Caco-2 (cell line): ENCODE data around the gene TBXAS1. TPM values are rescaled to one million over a fixed set of nuclear protein-coding genes. Genes with fewer than 3 reads are reported as not detected.

Source experiments
- BruUV-seq: library from RNA; stranded (reverse); fragments of 400-500 nt; replicated peaks from 2 replicates; lab custom pipeline; 2021; lab: Mats Ljungman, UMichigan
- CTCF ChIA-PET: fragments of 300-600 bp; sonication (Branson Sonifier 250); formaldehyde crosslinking; loops from one replicate; lab custom pipeline; 2022; ENCODE audit warnings: antibody characterized with exemption; lab: Charles Lee
- POLR2A ChIA-PET: fragments of 300-600 bp; sonication (Branson Sonifier 250); formaldehyde crosslinking; loops from one replicate; lab custom pipeline; 2022; ENCODE audit warnings: antibody characterized with exemption; lab: Charles Lee
- DNase-seq, 2 experiments: peaks; one replicate each; pipeline versions ENCODE4 v3.0.0 to v3.0.0-alpha.2; 2020 to 2022
- H3K27me3 ChIP-seq: replicated peaks from 2 replicates; pipeline ENCODE4 v1.6.0; 2011; ENCODE audit warnings: low read length; ENCODE audit not compliant: control insufficient read depth, insufficient read depth
- H3K36me3 ChIP-seq: 2 replicates; pipeline ENCODE4 v1.5.1; 2011; ENCODE audit warnings: low read length; ENCODE audit not compliant: control insufficient read depth, insufficient read depth
- H3K4me1 ChIP-seq: fragments of 250-450 bp; sonication (Bioruptor Pico); 2 replicates; pipeline ENCODE4 v1.5.1; 2020; ENCODE audit warnings: mild to moderate bottlenecking
- H3K4me3 ChIP-seq: 2 replicates; pipeline ENCODE4 v1.5.1; 2011; ENCODE audit warnings: low read depth, mild to moderate bottlenecking, control low read depth, low read length
- H3K9me3 ChIP-seq: fragments of 250-450 bp; sonication (Bioruptor Pico); 2 replicates; pipeline ENCODE4 v1.5.1; 2020; ENCODE audit warnings: mild to moderate bottlenecking, moderate library complexity
- H3K27ac Mint-ChIP-seq: one replicate; pipeline ENCODE4 v1.8.0; 2022; ENCODE audit warnings: mixed read lengths; ENCODE audit not compliant: unreplicated experiment
- H3K27me3 Mint-ChIP-seq: one replicate; pipeline ENCODE4 v1.8.0; 2022; ENCODE audit warnings: mixed read lengths; ENCODE audit not compliant: insufficient read depth, unreplicated experiment
- H3K36me3 Mint-ChIP-seq: one replicate; pipeline ENCODE4 v1.8.0; 2022; ENCODE audit warnings: mild to moderate bottlenecking, mixed read lengths; ENCODE audit not compliant: insufficient read depth, unreplicated experiment
- H3K4me1 Mint-ChIP-seq: one replicate; pipeline ENCODE4 v1.8.0; 2022; ENCODE audit warnings: low read depth, mixed read lengths; ENCODE audit not compliant: unreplicated experiment
- H3K4me3 Mint-ChIP-seq: one replicate; pipeline ENCODE4 v1.8.0; 2022; ENCODE audit warnings: mild to moderate bottlenecking, moderate library complexity, mixed read lengths; ENCODE audit not compliant: unreplicated experiment
- H3K9me3 Mint-ChIP-seq: one replicate; pipeline ENCODE4 v1.8.0; 2022; ENCODE audit warnings: mixed read lengths; ENCODE audit not compliant: unreplicated experiment
- intact Hi-C: fragments of 100-400 bp; cut with micrococcal nuclease; formaldehyde crosslinking; loops from one replicate; pipeline ENCODE4 v1.10.0; 2022; ENCODE audit not compliant: unreplicated experiment
- total RNA-seq: library from RNA; stranded (reverse); gene quantifications from 2 replicates; pipeline ENCODE4 v1.2.3, GENCODE V29; 2022
- TF ChIP-seq, protein P1 (sequence below), 2 experiments: fragments of 200-600 bp in 1 of 2; IDR thresholded peaks; 1 replicate in 1 of 2; 2 replicates in 1 of 2; pipeline versions ENCODE4 v1.5.1 to v1.8.0; 2011 to 2022; ENCODE audit warnings: antibody characterized with exemption in 1 of 2, control low read depth in 1 of 2, inconsistent platforms in 1 of 2, low read depth in 1 of 2, low read length in 1 of 2, mild to moderate bottlenecking in 1 of 2, moderate library complexity in 1 of 2; ENCODE audit not compliant: insufficient read depth in 1 of 2, severe bottlenecking in 1 of 2, unreplicated experiment in 1 of 2

The TBXAS1 gene
- total RNA-seq, 1 experiment from 2014 or later: 1.6 TPM

DNA sequence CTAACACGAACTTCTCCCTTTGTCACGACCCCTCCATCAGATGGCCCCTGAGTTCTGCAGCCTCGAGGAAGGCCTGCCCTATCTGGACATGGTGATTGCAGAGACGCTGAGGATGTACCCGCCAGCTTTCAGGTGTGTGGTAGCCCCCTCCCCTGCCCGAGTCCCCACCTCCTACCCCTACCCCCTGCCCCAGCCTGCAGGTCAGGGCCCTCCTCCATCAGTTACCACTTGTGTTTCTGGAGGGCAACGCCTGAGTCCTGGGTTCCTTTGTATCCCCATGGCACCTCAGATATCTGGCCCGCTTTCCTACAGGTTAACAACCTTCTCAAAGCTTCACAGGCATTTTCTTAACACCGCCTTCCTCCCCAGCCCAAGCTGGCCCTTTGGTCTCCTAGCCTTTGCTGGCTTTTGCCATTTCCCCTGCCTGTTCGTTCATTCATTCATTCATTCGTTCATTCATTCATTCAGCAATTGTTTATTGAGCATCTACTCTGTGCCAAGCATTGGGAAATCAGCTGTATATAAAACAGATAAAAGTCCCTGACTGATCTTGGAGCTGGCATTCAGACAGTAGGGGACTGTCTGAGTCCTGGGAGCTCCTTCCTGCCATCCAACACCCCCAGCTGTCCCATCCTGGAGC, 178.1 kb downstream of the TBXAS1 start:
- no TSS peak for BruUV-seq
- Histone ChIP-seq H3K36me3 (no peaks in the 10 kb centered on the region), H3K4me3 (no peak overlapping the region), H3K4me1 (no peaks in the 10 kb centered on the region), H3K27me3 (no peaks in the 10 kb centered on the region), H3K9me3 (no peaks in the 10 kb centered on the region)
- POLR2A ChIA-PET: no interaction called here
- Mint-ChIP-seq H3K4me1 (no peaks in the 10 kb centered on the region), H3K9me3 (no peaks in the 10 kb centered on the region), H3K27ac (no peak overlapping the region), H3K27me3 (peaks cover 2% of the 10 kb centered on the region), H3K36me3 (no peaks in the 10 kb centered on the region), H3K4me3 (no peak overlapping the region)
- TF ChIP-seq, protein P1, sequence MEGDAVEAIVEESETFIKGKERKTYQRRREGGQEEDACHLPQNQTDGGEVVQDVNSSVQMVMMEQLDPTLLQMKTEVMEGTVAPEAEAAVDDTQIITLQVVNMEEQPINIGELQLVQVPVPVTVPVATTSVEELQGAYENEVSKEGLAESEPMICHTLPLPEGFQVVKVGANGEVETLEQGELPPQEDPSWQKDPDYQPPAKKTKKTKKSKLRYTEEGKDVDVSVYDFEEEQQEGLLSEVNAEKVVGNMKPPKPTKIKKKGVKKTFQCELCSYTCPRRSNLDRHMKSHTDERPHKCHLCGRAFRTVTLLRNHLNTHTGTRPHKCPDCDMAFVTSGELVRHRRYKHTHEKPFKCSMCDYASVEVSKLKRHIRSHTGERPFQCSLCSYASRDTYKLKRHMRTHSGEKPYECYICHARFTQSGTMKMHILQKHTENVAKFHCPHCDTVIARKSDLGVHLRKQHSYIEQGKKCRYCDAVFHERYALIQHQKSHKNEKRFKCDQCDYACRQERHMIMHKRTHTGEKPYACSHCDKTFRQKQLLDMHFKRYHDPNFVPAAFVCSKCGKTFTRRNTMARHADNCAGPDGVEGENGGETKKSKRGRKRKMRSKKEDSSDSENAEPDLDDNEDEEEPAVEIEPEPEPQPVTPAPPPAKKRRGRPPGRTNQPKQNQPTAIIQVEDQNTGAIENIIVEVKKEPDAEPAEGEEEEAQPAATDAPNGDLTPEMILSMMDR (IDR thresholded peaks at IDR 0.05; ENCODE audit: insufficient read depth in 1 of 2, low read depth in 1 of 2, low read length in 1 of 2, severe bottlenecking in 1 of 2, unreplicated experiment in 1 of 2): no peak
- DNase-seq: peak in 1 of 2 experiments; percentile 14
- CTCF ChIA-PET: interaction anchor here (0.5 kb wide), 1 partner anchor 386 kb away, joined by 3 read pairs; no protein-coding TSS in a partner anchor
- intact Hi-C loops: loop anchor here (10.0 kb wide), 1 partner anchor 318 kb away; no protein-coding TSS in a partner anchor

DNA sequence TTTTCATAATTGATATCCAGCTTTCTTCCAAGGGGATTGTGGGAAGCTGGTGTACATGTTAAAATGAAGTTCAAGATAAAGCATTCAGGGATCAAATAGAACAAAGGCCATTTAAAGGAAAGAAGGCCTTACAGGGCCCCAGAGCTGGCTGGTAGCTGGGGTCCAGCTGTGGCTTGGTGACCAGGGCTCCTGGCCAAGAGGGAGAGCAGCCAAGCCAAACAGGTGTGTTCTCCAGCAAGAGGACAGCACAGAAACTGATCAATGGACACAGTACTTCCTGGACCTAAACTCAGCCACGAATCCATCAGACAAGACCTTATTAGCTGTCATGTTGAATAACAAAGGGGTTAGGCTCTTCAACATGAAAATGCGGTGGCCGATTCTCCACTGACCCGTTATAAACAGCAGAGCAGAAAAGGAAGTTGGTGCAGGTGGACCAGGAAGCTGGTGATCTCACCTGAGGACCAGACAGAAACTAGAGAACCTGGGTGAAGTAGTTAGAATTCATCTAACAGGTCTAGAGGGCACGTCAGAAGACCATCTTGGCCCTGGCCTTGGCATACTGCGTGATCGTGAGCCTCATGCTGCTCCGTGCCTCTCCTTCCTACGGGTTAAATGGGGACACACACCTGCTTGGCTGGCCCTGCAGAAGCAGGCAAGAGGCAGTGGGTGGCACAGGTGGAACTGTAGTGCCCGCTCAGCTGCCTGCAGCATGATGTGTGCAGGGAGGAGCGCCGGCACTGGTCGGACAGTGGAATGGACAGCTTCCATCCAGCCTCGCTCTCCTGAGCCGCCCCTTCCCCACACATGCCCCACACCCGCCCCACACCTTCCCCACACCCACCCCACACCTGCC, 179.9 kb downstream of the TBXAS1 start:
- Mint-ChIP-seq H3K4me3 (no peak overlapping the region), H3K4me1 (no peaks in the 10 kb centered on the region), H3K27ac (no peak overlapping the region), H3K9me3 (no peaks in the 10 kb centered on the region), H3K27me3 (peaks cover 4% of the 10 kb centered on the region), H3K36me3 (no peaks in the 10 kb centered on the region)
- ChIA-PET POLR2A (no interaction called here), CTCF (interaction anchor here (0.7 kb wide), 1 partner anchor 1122 kb away, joined by 3 read pairs; no protein-coding TSS in a partner anchor)
- H3K4me1 ChIP-seq: no peaks in the 10 kb centered on the region
- TF ChIP-seq, protein P1 (IDR thresholded peaks at IDR 0.05; ENCODE audit: insufficient read depth in 1 of 2, low read depth in 1 of 2, low read length in 1 of 2, severe bottlenecking in 1 of 2, unreplicated experiment in 1 of 2): no peak
- no peaks in the 10 kb centered on the region for H3K9me3 ChIP-seq
- no peaks in the 10 kb centered on the region for H3K36me3 ChIP-seq
- intact Hi-C loops: loop anchor here (10.0 kb wide), 1 partner anchor 316 kb away; no protein-coding TSS in a partner anchor
- DNase-seq: no peak
- H3K4me3 ChIP-seq: no peak overlapping the region
- no TSS peak for BruUV-seq
- no peaks in the 10 kb centered on the region for H3K27me3 ChIP-seq

GRCh38 chr7:140009735-140010134, 180.7 kb downstream of the TBXAS1 start:
- Histone ChIP-seq H3K27me3 (no peaks in the 10 kb centered on the region), H3K4me3 (no peak overlapping the region), H3K36me3 (no peaks in the 10 kb centered on the region), H3K4me1 (no peaks in the 10 kb centered on the region), H3K9me3 (no peaks in the 10 kb centered on the region)
- Mint-ChIP-seq H3K9me3 (no peaks in the 10 kb centered on the region), H3K36me3 (no peaks in the 10 kb centered on the region), H3K4me3 (no peak overlapping the region), H3K27ac (no peak overlapping the region), H3K27me3 (peaks cover 7% of the 10 kb centered on the region), H3K4me1 (no peaks in the 10 kb centered on the region)
- ChIA-PET POLR2A (no interaction called here), CTCF (no interaction called here)
- no TSS peak for BruUV-seq
- intact Hi-C loops: loop anchor here (10.0 kb wide), 1 partner anchor 315 kb away; no protein-coding TSS in a partner anchor
- DNase-seq: no peak
- TF ChIP-seq, protein P1 (IDR thresholded peaks at IDR 0.05; ENCODE audit: insufficient read depth in 1 of 2, low read depth in 1 of 2, low read length in 1 of 2, severe bottlenecking in 1 of 2, unreplicated experiment in 1 of 2): no peak
